Mucosa of rectum (tissue), 2 donors: ENCODE results near the gene ACADL.
"Not testable (repeated sequence)": the region's sequence is repeated elsewhere in the genome, so short reads cannot be mapped to it uniquely, and the experiment has no call there.

Experiments
- H3K27ac ChIP-seq, 2 donors: one replicate each; pipeline ENCODE4 v1.7.0; 2013; ENCODE audit warnings: inconsistent platforms in 2 of 2, low read depth in 2 of 2, low read length in 2 of 2
- H3K27me3 ChIP-seq, 2 donors: one replicate each; pipeline ENCODE4 v1.7.0; 2013; ENCODE audit warnings: low read length in 2 of 2; ENCODE audit not compliant: control insufficient read depth in 2 of 2, insufficient read depth in 2 of 2
- H3K36me3 ChIP-seq, 2 donors: one replicate each; pipeline ENCODE4 v1.7.0; 2013; ENCODE audit warnings: low read length in 2 of 2; ENCODE audit not compliant: control insufficient read depth in 2 of 2, insufficient read depth in 2 of 2
- H3K4me1 ChIP-seq, 2 donors: one replicate each; pipeline ENCODE4 v1.7.0; 2013; ENCODE audit warnings: low read length in 2 of 2, mild to moderate bottlenecking in 1 of 2; ENCODE audit not compliant: control insufficient read depth in 2 of 2, insufficient read depth in 2 of 2
- H3K4me3 ChIP-seq, 2 donors: one replicate each; pipeline ENCODE4 v1.7.0; 2013; ENCODE audit warnings: low read length in 2 of 2
- H3K9ac ChIP-seq, 2 donors: one replicate each; pipeline ENCODE4 v1.7.0; 2013; ENCODE audit warnings: low read length in 2 of 2, low read depth in 1 of 2, mild to moderate bottlenecking in 1 of 2
- H3K9me3 ChIP-seq, 2 donors: one replicate each; pipeline ENCODE4 v1.7.0; 2013; ENCODE audit warnings: low read length in 2 of 2; ENCODE audit not compliant: control insufficient read depth in 2 of 2
- donor health status: healthy.
- donor health status: Normal muscosa, but diverticular disease.

Gene ACADL

DNA sequence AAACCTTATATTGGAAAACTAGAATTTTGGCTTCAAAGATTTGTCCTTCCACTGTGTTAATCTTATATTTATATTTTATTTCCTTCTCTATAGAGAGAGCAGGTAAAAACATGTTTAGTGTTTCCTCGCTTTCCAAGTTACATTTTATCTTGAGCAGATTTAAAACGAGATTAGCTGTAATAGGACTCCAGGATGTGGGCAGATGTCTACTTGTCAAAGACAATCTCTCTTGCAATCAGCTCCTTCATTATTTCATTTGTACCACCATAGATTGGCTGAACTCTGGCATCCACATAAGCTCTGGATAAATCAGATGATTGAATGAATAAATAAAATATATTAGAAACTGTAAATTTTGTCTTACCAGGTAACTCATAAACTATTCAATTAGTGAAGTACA is 36.5 kb downstream of the ACADL start:
- Histone ChIP-seq H3K4me1 (no peaks in the 10 kb centered on the region), H3K36me3 (no peaks in the 10 kb centered on the region), H3K4me3 (no peak overlapping the region), H3K9me3 (no peaks in the 10 kb centered on the region), H3K27me3 (no peaks in the 10 kb centered on the region), H3K9ac (no peak overlapping the region), H3K27ac (no peak overlapping the region)

DNA sequence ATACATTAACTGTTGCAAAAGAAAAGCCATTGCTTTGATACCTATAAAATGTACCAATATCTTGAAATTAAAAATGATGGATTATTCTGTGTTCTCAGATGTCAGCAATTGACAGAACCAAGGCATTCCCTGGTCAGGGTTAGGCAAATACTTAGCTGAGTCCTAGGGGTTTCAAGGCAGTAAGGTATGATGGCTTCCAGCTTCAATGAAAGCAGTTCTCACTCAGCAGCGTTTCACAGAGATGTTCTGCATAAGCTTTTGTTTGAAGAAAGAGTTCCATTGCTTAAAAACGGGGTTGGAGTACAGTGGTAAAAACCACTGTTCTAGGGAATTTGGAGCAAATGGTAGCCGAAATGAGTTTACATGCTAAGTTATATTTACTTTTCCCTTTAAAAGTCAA is 37.1 kb downstream of the ACADL start:
- Histone ChIP-seq H3K4me3 (no peak overlapping the region), H3K27me3 (no peaks in the 10 kb centered on the region), H3K9ac (no peak overlapping the region), H3K36me3 (no peaks in the 10 kb centered on the region), H3K4me1 (no peaks in the 10 kb centered on the region), H3K9me3 (no peaks in the 10 kb centered on the region), H3K27ac (no peak overlapping the region)

DNA sequence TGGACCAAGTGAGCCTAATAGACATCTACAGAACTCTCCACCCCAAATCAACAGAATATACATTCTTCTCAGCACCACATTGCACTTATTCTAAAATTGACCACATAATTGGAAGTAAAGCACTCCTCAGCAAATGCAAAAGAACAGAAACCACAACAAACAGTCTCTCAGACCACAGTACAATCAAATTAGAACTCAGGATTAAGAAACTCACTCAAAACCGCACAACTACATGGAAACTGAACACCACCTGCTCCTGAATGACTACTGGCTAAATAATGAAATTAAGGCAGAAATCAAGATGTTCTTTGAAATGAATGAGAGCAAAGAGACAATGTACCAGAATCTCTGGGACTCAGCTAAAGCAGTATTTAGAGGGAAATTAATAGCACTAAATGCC is 41.3 kb downstream of the ACADL start:
- H3K9ac ChIP-seq, H3K36me3 ChIP-seq, H3K4me1 ChIP-seq, H3K27me3 ChIP-seq, H3K4me3 ChIP-seq, H3K9me3 ChIP-seq, H3K27ac ChIP-seq: not testable (repeated sequence)

DNA sequence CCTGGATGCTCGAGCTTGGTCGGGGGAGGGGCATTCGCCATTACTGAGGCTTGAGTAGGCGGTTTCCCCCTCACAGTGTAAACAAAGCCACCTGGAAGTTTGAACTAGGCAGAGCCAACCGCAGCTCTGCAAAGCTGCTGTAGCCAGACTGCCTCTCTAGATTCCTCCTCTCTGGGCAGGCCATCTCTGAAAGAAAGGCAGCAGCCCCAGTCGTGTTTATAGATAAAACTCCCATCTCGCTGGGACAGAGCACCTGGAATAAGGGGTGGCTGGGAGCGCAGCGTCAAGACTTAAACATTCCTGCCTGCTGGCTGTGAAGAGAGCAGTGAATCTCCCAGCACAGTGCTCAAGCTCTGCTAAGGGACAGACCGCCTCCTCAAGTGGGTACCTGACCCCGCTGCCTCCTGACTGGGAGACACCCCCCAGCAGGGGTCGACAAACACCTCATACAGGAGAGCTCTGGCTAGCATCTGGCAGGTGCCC is 43.6 kb downstream of the ACADL start:
- H3K36me3 ChIP-seq, H3K4me3 ChIP-seq, H3K9ac ChIP-seq, H3K9me3 ChIP-seq, H3K27me3 ChIP-seq, H3K4me1 ChIP-seq, H3K27ac ChIP-seq: not testable (repeated sequence)

DNA sequence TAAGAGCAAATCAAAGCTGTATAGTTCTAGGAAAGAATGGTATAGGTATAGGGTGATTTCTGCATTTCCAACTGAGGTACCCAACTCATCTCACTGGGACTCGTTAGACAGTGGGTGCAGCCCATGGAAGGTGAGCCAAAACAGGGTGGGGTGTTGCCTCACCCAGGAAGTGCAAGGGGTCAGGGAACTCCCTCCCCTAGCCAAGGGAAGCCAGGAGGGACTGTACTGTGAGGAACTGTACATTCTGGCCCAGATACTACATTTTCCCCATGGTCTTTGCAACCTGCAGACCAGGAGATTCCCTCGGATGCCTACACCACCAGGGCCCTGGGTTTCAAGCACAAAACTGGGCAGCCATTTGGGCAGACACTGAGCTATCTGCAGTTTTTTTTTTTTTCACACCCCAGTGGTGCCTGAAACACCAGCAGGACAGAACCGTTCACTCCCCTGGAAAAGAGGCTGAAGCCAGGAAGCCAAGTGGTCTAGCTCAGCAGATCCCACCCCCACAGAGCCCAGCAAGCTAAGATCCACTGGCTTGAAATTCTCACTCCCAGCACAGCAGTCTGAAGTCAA is 44.1 kb downstream of the ACADL start:
- not testable (repeated sequence) for H3K9me3 ChIP-seq, H3K27ac ChIP-seq, H3K27me3 ChIP-seq, H3K36me3 ChIP-seq, H3K4me1 ChIP-seq, H3K4me3 ChIP-seq, H3K9ac ChIP-seq

DNA sequence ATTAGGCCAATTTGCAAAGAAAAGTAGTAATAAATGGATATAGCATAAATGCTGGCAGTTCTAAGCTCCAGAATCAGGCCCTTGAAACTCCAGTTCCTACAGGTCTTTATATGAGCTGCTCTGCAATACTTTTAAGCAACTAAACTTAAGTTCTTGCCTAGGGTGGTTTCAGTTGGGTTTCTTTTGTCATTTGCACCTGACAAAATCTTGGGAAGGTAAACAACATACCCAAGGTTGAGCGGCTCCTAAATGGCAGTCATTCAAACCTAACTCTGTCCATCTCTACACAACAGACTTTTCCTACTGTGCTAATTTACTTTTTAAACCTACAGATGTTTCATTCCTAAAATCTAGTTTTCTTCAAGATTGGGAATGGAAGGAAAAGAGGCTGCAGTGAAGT is 44.8 kb downstream of the ACADL start:
- Histone ChIP-seq H3K27ac (no peak overlapping the region), H3K9ac (no peak overlapping the region), H3K4me3 (no peak overlapping the region), H3K9me3 (no peaks in the 10 kb centered on the region), H3K27me3 (no peaks in the 10 kb centered on the region), H3K36me3 (no peaks in the 10 kb centered on the region), H3K4me1 (no peaks in the 10 kb centered on the region)

DNA sequence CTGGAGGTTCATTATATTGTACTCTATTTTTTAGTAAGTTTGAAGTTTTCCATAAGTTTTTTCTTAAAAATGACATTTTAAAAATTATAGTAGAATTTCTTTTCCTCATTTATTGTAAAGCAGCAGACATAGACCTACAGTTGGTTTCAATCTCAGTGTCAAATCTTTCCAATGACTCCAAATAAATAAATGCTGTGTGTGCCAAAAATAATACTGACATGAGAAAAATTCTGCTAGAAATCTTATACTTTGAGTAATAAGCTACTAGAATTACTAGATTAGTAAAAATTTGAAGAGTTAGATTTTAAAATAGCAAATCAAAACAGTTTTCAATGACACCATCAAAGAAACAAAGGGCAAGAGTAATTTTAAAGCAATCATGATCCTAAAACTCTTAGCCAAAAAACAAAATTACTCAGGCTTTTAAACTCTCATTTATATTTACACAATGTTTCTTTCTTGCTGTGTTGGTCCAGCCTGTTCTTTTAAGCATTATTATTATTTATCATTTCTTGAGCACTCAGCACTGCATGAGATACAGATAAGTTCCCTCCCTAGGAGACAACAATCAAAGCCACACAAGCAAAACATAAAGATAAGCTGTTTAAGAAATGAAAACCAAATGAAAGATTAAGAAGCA is 45.8 kb downstream of the ACADL start:
- Histone ChIP-seq H3K9ac (no peak overlapping the region), H3K27ac (no peak overlapping the region)

DNA sequence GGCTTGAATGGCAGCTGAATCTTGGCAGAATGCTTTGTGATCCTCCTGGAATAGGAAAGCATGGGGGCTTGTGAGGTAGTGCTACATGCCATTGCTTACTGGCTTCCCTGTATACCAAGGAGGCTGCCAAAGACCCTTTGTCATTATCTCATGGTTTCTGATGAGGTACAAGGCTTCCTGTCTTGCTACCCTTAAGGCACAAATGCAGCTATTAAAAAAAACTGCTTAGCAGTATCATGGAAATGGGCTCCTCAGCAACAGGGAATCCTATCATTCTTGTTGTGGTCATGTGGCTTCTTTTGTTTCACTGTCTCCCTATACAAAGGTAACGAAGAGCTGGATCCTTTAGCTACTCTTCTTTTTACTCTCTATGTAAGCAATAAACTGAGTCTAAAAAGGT is 47.5 kb downstream of the ACADL start:
- Histone ChIP-seq H3K27me3 (no peaks in the 10 kb centered on the region), H3K4me1 (no peaks in the 10 kb centered on the region), H3K9me3 (no peaks in the 10 kb centered on the region), H3K36me3 (no peaks in the 10 kb centered on the region), H3K9ac (no peak overlapping the region), H3K4me3 (no peak overlapping the region), H3K27ac (no peak overlapping the region)

More for the DNA sequence above, 45.8 kb downstream of the ACADL start:
- Histone ChIP-seq H3K27me3 (no peaks in the 10 kb centered on the region), H3K36me3 (no peaks in the 10 kb centered on the region), H3K9me3 (no peaks in the 10 kb centered on the region), H3K4me3 (no peak overlapping the region), H3K4me1 (no peaks in the 10 kb centered on the region)

DNA sequence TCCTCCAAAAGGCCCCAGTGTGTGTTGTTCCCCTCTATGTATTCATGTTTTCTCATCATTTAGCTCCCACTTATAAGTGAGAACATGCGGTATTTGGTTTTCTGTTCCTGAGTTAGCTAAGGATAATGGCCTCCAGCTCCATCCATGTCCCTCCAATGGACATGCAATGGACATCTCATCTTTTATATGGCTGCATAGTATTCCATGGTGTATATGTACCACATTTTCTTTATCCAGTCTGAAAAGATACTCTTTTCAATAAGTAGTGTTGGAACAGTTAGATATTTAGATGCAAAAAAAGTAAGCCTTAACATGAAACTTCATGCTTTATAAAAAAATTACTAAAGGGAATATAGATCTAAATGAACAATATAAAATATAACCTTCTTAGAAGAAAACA is 48.1 kb downstream of the ACADL start:
- not testable (repeated sequence) for H3K9me3 ChIP-seq, H3K4me3 ChIP-seq, H3K36me3 ChIP-seq

DNA sequence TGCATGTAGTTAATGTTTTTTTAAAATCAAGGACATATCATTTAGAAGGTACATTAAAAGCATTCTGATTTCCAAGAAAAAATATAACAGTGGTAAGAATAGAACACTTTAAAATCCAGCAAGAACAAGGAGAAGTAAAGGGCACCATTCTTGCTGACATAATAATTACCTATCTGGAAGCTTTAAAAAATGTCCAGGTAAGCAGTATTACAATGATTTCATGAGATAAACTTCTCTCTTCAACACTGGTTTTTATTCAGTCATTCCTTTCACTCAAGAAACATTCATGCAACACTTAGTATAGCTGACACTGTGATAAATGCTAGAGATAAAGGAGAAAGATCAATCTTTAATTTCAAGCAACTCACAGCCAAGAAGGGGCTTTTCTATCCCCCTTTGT is 51.2 kb downstream of the ACADL start:
- no peak overlapping the region for H3K9ac ChIP-seq
- no peak overlapping the region for H3K27ac ChIP-seq
- H3K4me3 ChIP-seq: no peak overlapping the region
- H3K36me3 ChIP-seq: no peaks in the 10 kb centered on the region
- H3K27me3 ChIP-seq: no peaks in the 10 kb centered on the region
- H3K9me3 ChIP-seq: no peaks in the 10 kb centered on the region
- peaks cover 5 to 7% of the 10 kb centered on the region in 2 donors for H3K4me1 ChIP-seq

More for the DNA sequence above, 48.1 kb downstream of the ACADL start:
- not testable (repeated sequence) for H3K27ac ChIP-seq, H3K9ac ChIP-seq, H3K4me1 ChIP-seq, H3K27me3 ChIP-seq
